HepG2 (cell line): Measurements from ENCODE around the gene NINJ2. TPM values are rescaled to one million over a fixed set of nuclear protein-coding genes. Genes with fewer than 3 reads are reported as not detected.

Experiments used
- ATAC-seq: fragments of 200-7000 bp; cut with Tn5 transposase; 3 replicates; pipeline ENCODE4 v1.9.1; 2020; ENCODE audit warnings: mild to moderate bottlenecking, moderate library complexity
- BruUV-seq: library from RNA; stranded (reverse); fragments of 400-500 nt; replicated peaks from 2 replicates; lab custom pipeline; 2021; lab: Mats Ljungman, UMichigan
- CTCF ChIA-PET: fragments of 300-600 bp; formaldehyde crosslinking; extraction: SDS; loops from one replicate; lab custom pipeline; 2021; ENCODE audit warnings: low total read pairs, inconsistent platforms, low intra/inter-chr PET ratio; lab: Yijun Ruan, JAX
- POLR2A ChIA-PET: fragments of 350-600 bp; sonication (Branson Sonifier 250); formaldehyde crosslinking; loops from one replicate; lab custom pipeline; 2020; ENCODE audit warnings: antibody characterized with exemption, inconsistent platforms; lab: Yijun Ruan, JAX
- DNase-seq: peaks from one replicate; pipeline ENCODE4 v3.0.0-alpha.2; 2015; ENCODE audit warnings: low spot score
- FAIRE-seq: peaks from 3 replicates; lab custom pipeline; 2011; peaks lifted over from hg19 to GRCh38; lab: Jason Lieb, UNC
- H2AFZ ChIP-seq: one replicate; pipeline ENCODE4 v1.6.1; 2011; ENCODE audit warnings: low read length, inconsistent platforms
- H3K27ac ChIP-seq: fragments of 300-600 bp; 3 replicates; pipeline ENCODE4 v1.8.0; 2011; ENCODE audit warnings: mixed run types, mild to moderate bottlenecking, mixed read lengths, low read length, inconsistent platforms; ENCODE audit not compliant: insufficient read depth; ENCODE audit errors: extremely low read length
- H3K27me3 ChIP-seq, 2 experiments: fragments of 200-600 bp in 1 of 2; 2 replicates in 1 of 2; 3 replicates in 1 of 2; pipeline versions ENCODE4 v1.6.0 to v1.8.0; 2011; ENCODE audit warnings: low read length in 2 of 2, mild to moderate bottlenecking in 2 of 2, moderate library complexity in 2 of 2, inconsistent platforms in 1 of 2; ENCODE audit not compliant: insufficient read depth in 2 of 2, control insufficient read depth in 1 of 2
- H3K36me3 ChIP-seq, 2 experiments: fragments of 200-600 bp in 1 of 2; replicated peaks in 1 of 2; 2 replicates in 1 of 2; 3 replicates in 1 of 2; pipeline versions ENCODE4 v1.5.1 to v1.8.0; 2011; ENCODE audit warnings: low read length in 2 of 2, inconsistent platforms in 1 of 2; ENCODE audit not compliant: insufficient read depth in 2 of 2, control insufficient read depth in 1 of 2
- H3K4me1 ChIP-seq: 2 replicates; pipeline ENCODE4 v1.5.1; 2012; ENCODE audit warnings: low read length, inconsistent platforms; ENCODE audit not compliant: insufficient read depth
- H3K4me2 ChIP-seq: 2 replicates; pipeline ENCODE4 v1.6.0; 2011; ENCODE audit warnings: low read depth, low read length, inconsistent platforms
- H3K4me3 ChIP-seq, 3 experiments: fragments of 200-600 bp in 1 of 3; sonication (generic), shearing (Covaris generic) in 1 of 3; replicated peaks in 1 of 3; 2 replicates each; pipeline ENCODE4 v1.5.1; 2011 to 2016; ENCODE audit warnings: low read length in 3 of 3, inconsistent platforms in 2 of 3, low read depth in 2 of 3, mild to moderate bottlenecking in 2 of 3, control low read depth in 1 of 3, mixed read lengths in 1 of 3; ENCODE audit not compliant: insufficient read depth in 1 of 3
- H3K79me2 ChIP-seq: one replicate; pipeline ENCODE4 v1.6.1; 2011; ENCODE audit warnings: low read length, inconsistent platforms; ENCODE audit not compliant: insufficient read depth
- H3K9ac ChIP-seq: 2 replicates; pipeline ENCODE4 v1.6.0; 2011; ENCODE audit warnings: mild to moderate bottlenecking, low read depth, low read length, inconsistent platforms; ENCODE audit not compliant: insufficient read depth
- H3K9me3 ChIP-seq: 2 replicates; pipeline ENCODE4 v1.5.1; 2012; ENCODE audit warnings: mild to moderate bottlenecking, low read length
- H4K20me1 ChIP-seq: 2 replicates; pipeline ENCODE4 v1.6.0; 2011; ENCODE audit warnings: inconsistent platforms, mild to moderate bottlenecking, low read length, moderate library complexity; ENCODE audit not compliant: insufficient read depth
- FOXK1 ChIP-seq: sonication (generic); formaldehyde crosslinking; IDR thresholded peaks from 2 replicates; pipeline ENCODE4 v1.4.0; 2020; ENCODE audit warnings: low read depth, missing genetic modification reagents, borderline replicate concordance
- HES4 ChIP-seq: sonication (generic); formaldehyde crosslinking; IDR thresholded peaks from 2 replicates; pipeline ENCODE4 v1.9.0; 2021; ENCODE audit warnings: mild to moderate bottlenecking, missing genetic modification reagents, borderline replicate concordance
- NFAT5 ChIP-seq: sonication (generic); formaldehyde crosslinking; IDR thresholded peaks from 2 replicates; pipeline ENCODE4 v1.4.0; 2020; ENCODE audit warnings: missing genetic modification reagents
- RAD51 ChIP-seq: fragments of 450-650 bp; IDR thresholded peaks from 2 replicates; pipeline ENCODE4 v1.6.1; 2016; ENCODE audit warnings: borderline replicate concordance
- SIX1 ChIP-seq: sonication (generic); formaldehyde crosslinking; IDR thresholded peaks from 2 replicates; pipeline ENCODE4 v1.4.0; 2020; ENCODE audit warnings: missing genetic modification reagents, borderline replicate concordance
- SP1 ChIP-seq, 2 experiments: fragments of 450-650 bp in 1 of 2; sonication (generic) in 1 of 2; formaldehyde crosslinking in 1 of 2; IDR thresholded peaks; 2 replicates each; pipeline versions ENCODE4 v1.4.0 to v1.6.1; 2016 to 2020; ENCODE audit warnings: missing genetic modification reagents in 1 of 2
- TSC22D2 ChIP-seq: sonication (generic); formaldehyde crosslinking; IDR thresholded peaks from 2 replicates; pipeline ENCODE4 v1.5.1; 2020; ENCODE audit warnings: missing genetic modification reagents, mild to moderate bottlenecking, borderline replicate concordance
- ZBTB33 ChIP-seq: sonication (generic); formaldehyde crosslinking; IDR thresholded peaks from 2 replicates; pipeline ENCODE4 v1.4.0; 2020; ENCODE audit warnings: missing genetic modification reagents
- ZNF263 ChIP-seq: sonication (generic); formaldehyde crosslinking; IDR thresholded peaks from 2 replicates; pipeline ENCODE4 v1.4.0; 2020; ENCODE audit warnings: missing genetic modification reagents
- ZNF383 ChIP-seq: sonication (generic); formaldehyde crosslinking; IDR thresholded peaks from 2 replicates; pipeline ENCODE4 v1.4.0; 2020; ENCODE audit warnings: missing genetic modification reagents, mild to moderate bottlenecking, borderline replicate concordance
- ZNF496 ChIP-seq: sonication (generic); formaldehyde crosslinking; IDR thresholded peaks from 2 replicates; pipeline ENCODE4 v1.8.1; 2023; ENCODE audit warnings: mild to moderate bottlenecking, moderate library complexity, missing genetic modification reagents; ENCODE audit not compliant: insufficient replicate concordance
- ZNF576 ChIP-seq: sonication (generic); formaldehyde crosslinking; IDR thresholded peaks from 2 replicates; pipeline ENCODE4 v1.4.0; 2020; ENCODE audit warnings: mild to moderate bottlenecking, missing genetic modification reagents
- ZNF614 ChIP-seq: IDR thresholded peaks from 2 replicates; pipeline ENCODE4 v1.6.1; 2018; ENCODE audit warnings: missing biosample characterization, missing genetic modification reagents, inconsistent platforms, borderline replicate concordance
- ZNF672 ChIP-seq: sonication (generic); formaldehyde crosslinking; IDR thresholded peaks from 2 replicates; pipeline ENCODE4 v1.8.1; 2022; ENCODE audit warnings: missing genetic modification reagents
- ZSCAN30 ChIP-seq: sonication (generic); formaldehyde crosslinking; IDR thresholded peaks from 2 replicates; pipeline ENCODE4 v1.5.0; 2020; ENCODE audit warnings: mild to moderate bottlenecking, missing genetic modification reagents
- WGBS: methylation state at CpG from one replicate; pipeline ENCODE4 v1.1.6; 2017; ENCODE audit warnings: low lambda C conversion rate; 5-methylcytosine and 5-hydroxymethylcytosine counted together
- in situ Hi-C: cut with HindIII; loops from 2 replicates; pipeline ENCODE4 v1.10.0; 2017; ENCODE audit warnings: low pct_unique_long_range_greater_than_20kb; ENCODE audit not compliant: extremely low pct_ligation_motif_present
- intact Hi-C: fragments of 100-400 bp; cut with micrococcal nuclease; formaldehyde crosslinking; loops from one replicate; pipeline ENCODE4 v1.10.0; 2022; ENCODE audit not compliant: unreplicated experiment
- polyA plus RNA-seq, 8 experiments: library from polyadenylated mRNA; depleted of rRNA in 3 of 8; stranded (reverse) in 7 of 8; unstranded in 1 of 8; fragments of >200 nt; fragmentation: Illumina TruSeq in 4 of 8; extraction: Trizol in 4 of 8; gene quantifications; 2 replicates each; pipeline versions ENCODE4 v1.2.1 to v1.2.3, GENCODE V29; 2011 to 2016; ENCODE audit warnings: low read depth in 4 of 8, missing spikeins in 1 of 8, mixed read lengths in 1 of 8; ENCODE audit not compliant: insufficient read depth in 1 of 8
- total RNA-seq, 5 experiments: library from RNA; depleted of rRNA; stranded (reverse); fragments of >200 nt; fragmentation: Illumina TruSeq; extraction: Trizol; gene quantifications; 2 replicates each; pipeline ENCODE4 v1.2.3, GENCODE V29; 2016; ENCODE audit warnings: low read depth in 1 of 5

Gene NINJ2
- total and polyA plus RNA-seq, 2 of the 13 experiments (the other 11 are each of a cell fraction or from before 2014, with no cell fraction given) = 0.62 to 3.8 TPM

GRCh38 chr12:570921-571794, 92.1 kb downstream of the NINJ2 start:
- peak overlapping the region; percentile 67 to 80 (median 73) for H3K4me3 ChIP-seq
- TF ChIP-seq HES4 (CRISPR knock-in tag) (no peak), ZNF263 (0 out of 2 replicates have a peak, but pooled peaks have one; percentile 2), TSC22D2 (no peak), ZNF496 (no peak), RAD51 (no peak), ZNF614 (CRISPR knock-in tag) (no peak), SIX1 (no peak), FOXK1 (CRISPR knock-in tag) (peak; percentile 41; the same call in 1 of the 2 replicates), NFAT5 (CRISPR knock-in tag) (peak; percentile 4; the same call in 1 of the 2 replicates), ZBTB33 (CRISPR knock-in tag) (no peak), SP1 (IDR thresholded peaks at IDR 0.05) (no peak), SP1 (CRISPR knock-in tag; IDR thresholded peaks at IDR 0.05) (no peak), ZSCAN30 (CRISPR knock-in tag) (no peak), ZNF672 (no peak), ZNF576 (CRISPR knock-in tag) (no peak), ZNF383 (no peak)

More at GRCh38 chr12:570921-571794, 92.1 kb downstream of the NINJ2 start:
- H4K20me1 ChIP-seq = no peaks in the 10 kb centered on the region
- ATAC-seq (peak; percentile 22), DNase-seq (peak; percentile 58), FAIRE-seq (peak; percentile 73)
- WGBS = 1% methylated on average over 14 of the region's 22 CpGs
- peaks cover 61% of the 10 kb centered on the region for H3K4me1 ChIP-seq
- no peaks in the 10 kb centered on the region for H3K36me3 ChIP-seq
- no peaks in the 10 kb centered on the region for H3K9me3 ChIP-seq
- in situ Hi-C loops = loop anchor here (5.0 to 25.0 kb wide), 4 partner anchors 181 to 1016 kb away; partner anchors contain the start of genes FBXL14 and WNK1
- no peak overlapping the region for H2AFZ ChIP-seq
- H3K27me3 ChIP-seq = no peaks in the 10 kb centered on the region; a peak in 1 of 5 replicates
- peak overlapping the region; percentile 98 for H3K4me2 ChIP-seq
- intact Hi-C loops = loop anchor here (1.0 to 10.0 kb wide), 4 partner anchors 74 to 1034 kb away; partner anchors contain the start of gene RAD52
- peak overlapping the region; percentile 80 for H3K9ac ChIP-seq
- H3K79me2 ChIP-seq = no peaks in the 10 kb centered on the region
- ChIA-PET POLR2A (interaction anchor here (0.7 to 2.9 kb wide), 10 partner anchors 12 to 378 kb away, joined by 3 to 22 read pairs (median 6); partner anchors contain the start of genes KDM5A, RAD52 and WNK1), CTCF (interaction anchor here (3.1 kb wide), 1 partner anchor 180 kb away, joined by 26 read pairs; no protein-coding TSS in a partner anchor)
- BruUV-seq = TSS peak; percentile 78
- peak overlapping the region; percentile 86 for H3K27ac ChIP-seq
